Calu3 (cell line): Measurements from ENCODE around the gene B3GNT8. TPM values are rescaled to one million over a fixed set of nuclear protein-coding genes. Genes with fewer than 3 reads are reported as not detected.
A peak's percentile ranks its signal among the peaks of the same experiment; 100 is the strongest.

ENCODE experiments used
- BruUV-seq: library from RNA; stranded (reverse); fragments of 400-500 nt; replicated peaks from 2 replicates; lab custom pipeline; 2021; lab: Mats Ljungman, UMichigan
- CTCF ChIA-PET: fragments of 300-600 bp; sonication (Branson Sonifier 250); formaldehyde crosslinking; loops from one replicate; lab custom pipeline; 2022; ENCODE audit warnings: antibody characterized with exemption; lab: Charles Lee
- DNase-seq: peaks from one replicate; pipeline ENCODE4 v3.0.0; 2022
- H3K27ac Mint-ChIP-seq: one replicate; pipeline ENCODE4 v1.8.0; 2022; ENCODE audit warnings: mixed read lengths; ENCODE audit not compliant: unreplicated experiment
- H3K27me3 Mint-ChIP-seq: one replicate; pipeline ENCODE4 v1.8.0; 2022; ENCODE audit warnings: mixed read lengths; ENCODE audit not compliant: unreplicated experiment
- H3K36me3 Mint-ChIP-seq: one replicate; pipeline ENCODE4 v1.8.0; 2022; ENCODE audit warnings: mild to moderate bottlenecking, moderate library complexity, mixed read lengths; ENCODE audit not compliant: insufficient read depth, unreplicated experiment
- H3K4me1 Mint-ChIP-seq: one replicate; pipeline ENCODE4 v1.8.0; 2022; ENCODE audit warnings: mild to moderate bottlenecking, low read depth, mixed read lengths; ENCODE audit not compliant: unreplicated experiment
- H3K4me3 Mint-ChIP-seq: one replicate; pipeline ENCODE4 v1.8.0; 2022; ENCODE audit warnings: mild to moderate bottlenecking, low read depth, moderate library complexity, mixed read lengths; ENCODE audit not compliant: unreplicated experiment
- H3K9me3 Mint-ChIP-seq: one replicate; pipeline ENCODE4 v1.8.0; 2022; ENCODE audit warnings: low read depth, mixed read lengths; ENCODE audit not compliant: unreplicated experiment
- CTCF ChIP-seq: fragments of 200-600 bp; IDR thresholded peaks from one replicate; pipeline ENCODE4 v1.8.0; 2022; ENCODE audit warnings: antibody characterized with exemption; ENCODE audit not compliant: unreplicated experiment
- intact Hi-C: fragments of 100-400 bp; cut with micrococcal nuclease; formaldehyde crosslinking; loops from one replicate; pipeline ENCODE4 v1.10.0; 2022; ENCODE audit not compliant: unreplicated experiment
- total RNA-seq: library from RNA; stranded (reverse); gene quantifications from 2 replicates; pipeline ENCODE4 v1.2.3, GENCODE V29; 2022

Gene B3GNT8
- total RNA-seq, 1 experiment from 2014 or later, result 0.19 TPM

- TF ChIP-seq CTCF, result no peak
- no peaks in the 10 kb centered on the region for H3K9me3 Mint-ChIP-seq
- BruUV-seq, result no TSS peak
- CTCF ChIA-PET, result interaction anchor here (0.6 to 0.7 kb wide), 2 partner anchors 10 to 31 kb away, joined by 3 to 9 read pairs; no protein-coding TSS in a partner anchor
- peaks cover 16% of the 10 kb centered on the region for H3K36me3 Mint-ChIP-seq
- peaks cover 22% of the 10 kb centered on the region for H3K4me1 Mint-ChIP-seq
- intact Hi-C loops, result no loop called here
- no peak for DNase-seq
- no peak overlapping the region for H3K4me3 Mint-ChIP-seq
- H3K27ac Mint-ChIP-seq, result no peak overlapping the region
- H3K27me3 Mint-ChIP-seq, result no peaks in the 10 kb centered on the region
Observed at GRCh38 chr19:41377977-41378709, 49.0 kb downstream of the B3GNT8 start.

- no peak for TF ChIP-seq CTCF
- DNase-seq, result no peak
- intact Hi-C loops, result no loop called here
- no peaks in the 10 kb centered on the region for H3K27me3 Mint-ChIP-seq
- H3K9me3 Mint-ChIP-seq, result no peaks in the 10 kb centered on the region
- peak overlapping the region; percentile 11 for H3K27ac Mint-ChIP-seq
- no TSS peak for BruUV-seq
- CTCF ChIA-PET, result interaction anchor here (0.9 kb wide), 1 partner anchor 9 kb away, joined by 5 read pairs; no protein-coding TSS in a partner anchor
- H3K4me1 Mint-ChIP-seq, result peaks cover 22% of the 10 kb centered on the region
- H3K36me3 Mint-ChIP-seq, result peaks cover 16% of the 10 kb centered on the region
- H3K4me3 Mint-ChIP-seq, result peak overlapping the region; percentile 69
Observed at GRCh38 chr19:41376998-41377365, 50.2 kb downstream of the B3GNT8 start.

- Mint-ChIP-seq H3K9me3 (no peaks in the 10 kb centered on the region), H3K4me1 (peaks cover 22% of the 10 kb centered on the region), H3K36me3 (peaks cover 16% of the 10 kb centered on the region), H3K27me3 (no peaks in the 10 kb centered on the region), H3K27ac (peak within 1 kb of the TSS; percentile 76), H3K4me3 (peak within 1 kb of the TSS; percentile 69)
- no peak for TF ChIP-seq CTCF
- peak; percentile 47 for DNase-seq
- CTCF ChIA-PET, result interaction anchor here (0.7 to 0.9 kb wide), 2 partner anchors 9 to 24 kb away, joined by 3 to 5 read pairs; no protein-coding TSS in a partner anchor
- no TSS peak for BruUV-seq
- intact Hi-C loops, result no loop called here
Observed at GRCh38 chr19:41376241-41376997, 50.8 kb downstream of the B3GNT8 start, which contains the start of gene TMEM91. Gene TMEM91, plus strand, starts transcription at chr19:41376533. Its CDS starts 1,777 bp downstream, at chr19:41378310.

Other genes with a start within 250 kb of the B3GNT8 start
- gene CYP2S1, start 234.2 kb downstream of the B3GNT8 start, total RNA-seq, result 4.9 and 8.9 TPM in 2 replicates
- gene AXL, start 208.2 kb downstream of the B3GNT8 start, total RNA-seq, result 107 and 118 TPM in 2 replicates
- gene HNRNPUL1, start 163.0 kb downstream of the B3GNT8 start, total RNA-seq, result 320 and 370 TPM in 2 replicates
- 45.8 and 48.0 TPM in 2 replicates for gene CCDC97, start 117.2 kb downstream of the B3GNT8 start, total RNA-seq
- 39.2 and 42.0 TPM in 2 replicates for gene TGFB1, start 73.5 kb downstream of the B3GNT8 start, total RNA-seq
- gene B9D2, start 63.2 kb downstream of the B3GNT8 start, total RNA-seq, result 6.4 and 8.5 TPM in 2 replicates
- gene TMEM91, start 50.8 kb downstream of the B3GNT8 start, total RNA-seq, result 3.9 and 5.0 TPM in 2 replicates
- gene EXOSC5, start 30.0 kb downstream of the B3GNT8 start, total RNA-seq, result 44.7 and 49.5 TPM in 2 replicates
- 19.8 and 25.2 TPM in 2 replicates for gene BCKDHA, start 29.6 kb downstream of the B3GNT8 start, total RNA-seq
- gene DMAC2, start 12.5 kb upstream of the B3GNT8 start, total RNA-seq, result 50.5 and 50.8 TPM in 2 replicates
- not detected in 2 replicates for gene ERICH4, start 15.8 kb upstream of the B3GNT8 start, total RNA-seq
- not detected in 2 replicates for gene CEACAM21, start 148.8 kb upstream of the B3GNT8 start, total RNA-seq
- not detected in 2 replicates for gene CEACAM4, start 199.7 kb upstream of the B3GNT8 start, total RNA-seq